ES-I3 (cell line): Measurements from ENCODE around the gene IMPDH1.

Experiments used
- H3K36me3 ChIP-seq: 2 replicates; pipeline ENCODE4 v1.6.1; 2013; ENCODE audit warnings: mild to moderate bottlenecking, low read length, control low read depth, moderate library complexity; ENCODE audit not compliant: insufficient read depth
- H3K4me1 ChIP-seq: 2 replicates; pipeline ENCODE4 v1.6.1; 2013; ENCODE audit warnings: mild to moderate bottlenecking, control low read depth, low read length; ENCODE audit not compliant: insufficient read depth
- H3K9ac ChIP-seq: 2 replicates; pipeline ENCODE4 v1.6.1; 2013; ENCODE audit warnings: low read depth, mild to moderate bottlenecking, low read length, moderate library complexity
- H3K9me3 ChIP-seq: 2 replicates; pipeline ENCODE4 v1.6.1; 2013; ENCODE audit warnings: mild to moderate bottlenecking, low read length, moderate library complexity; ENCODE audit not compliant: control insufficient read depth, insufficient read depth

IMPDH1 gene

DNA sequence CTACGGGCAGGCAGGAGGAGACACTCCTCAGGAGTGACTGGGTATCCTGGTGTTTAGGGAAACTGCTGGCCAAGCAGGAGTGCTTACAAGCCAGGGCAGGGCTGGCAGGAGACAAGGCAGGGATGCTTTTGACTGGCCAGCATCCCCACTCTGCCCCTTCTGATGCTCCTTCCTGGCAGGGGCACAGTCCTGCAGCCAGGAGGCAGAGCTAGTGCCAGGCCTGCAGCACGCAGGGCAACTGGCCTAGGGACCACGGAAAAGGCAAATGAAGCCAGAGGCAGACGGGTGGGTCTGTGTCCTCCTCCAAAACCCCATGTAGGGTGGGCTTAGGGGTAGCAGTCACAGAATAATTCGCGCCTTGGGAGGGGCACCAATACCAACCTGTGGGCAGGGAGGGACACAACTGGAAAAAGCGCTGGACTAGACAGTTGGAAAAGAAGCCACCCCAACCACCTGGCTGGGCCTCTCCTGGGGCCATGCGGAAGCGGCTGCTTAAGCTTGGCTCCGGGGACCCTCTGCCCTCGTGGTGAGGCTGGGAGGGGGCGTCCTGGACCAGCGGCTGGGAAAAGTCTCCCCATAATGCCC lies 4.8 kb downstream of the IMPDH1 start:
- peak overlapping the region; percentile 57; the same call in 1 of the 2 replicates for H3K9ac ChIP-seq
- H3K36me3 ChIP-seq, result no peaks in the 10 kb centered on the region; the same call in 1 of the 2 replicates
- H3K4me1 ChIP-seq, result peaks cover 23% of the 10 kb centered on the region; the same call in 1 of the 2 replicates
- H3K9me3 ChIP-seq, result no peaks in the 10 kb centered on the region

- no peak overlapping the region for H3K9ac ChIP-seq
- no peaks in the 10 kb centered on the region; the same call in 1 of the 2 replicates for H3K36me3 ChIP-seq
- H3K4me1 ChIP-seq, result peaks cover 23% of the 10 kb centered on the region; the same call in 1 of the 2 replicates
- no peaks in the 10 kb centered on the region for H3K9me3 ChIP-seq
Observed at GRCh38 chr7:128404143-128404681, 5.6 kb downstream of the IMPDH1 start.

- peaks cover 18% of the 10 kb centered on the region; the same call in 1 of the 2 replicates for H3K4me1 ChIP-seq
Observed at GRCh38 chr7:128403676-128404075, 6.1 kb downstream of the IMPDH1 start.

GRCh38 chr7:128402356-128402755 lies 7.4 kb downstream of the IMPDH1 start:
- peaks cover 13% of the 10 kb centered on the region; the same call in 1 of the 2 replicates for H3K4me1 ChIP-seq
- H3K9me3 ChIP-seq, result no peaks in the 10 kb centered on the region
- H3K36me3 ChIP-seq, result no peaks in the 10 kb centered on the region; the same call in 1 of the 2 replicates
- no peak overlapping the region for H3K9ac ChIP-seq

More at GRCh38 chr7:128403676-128404075, 6.1 kb downstream of the IMPDH1 start:
- Histone ChIP-seq H3K36me3 (no peaks in the 10 kb centered on the region; the same call in 1 of the 2 replicates), H3K9me3 (no peaks in the 10 kb centered on the region), H3K9ac (no peak overlapping the region)

DNA sequence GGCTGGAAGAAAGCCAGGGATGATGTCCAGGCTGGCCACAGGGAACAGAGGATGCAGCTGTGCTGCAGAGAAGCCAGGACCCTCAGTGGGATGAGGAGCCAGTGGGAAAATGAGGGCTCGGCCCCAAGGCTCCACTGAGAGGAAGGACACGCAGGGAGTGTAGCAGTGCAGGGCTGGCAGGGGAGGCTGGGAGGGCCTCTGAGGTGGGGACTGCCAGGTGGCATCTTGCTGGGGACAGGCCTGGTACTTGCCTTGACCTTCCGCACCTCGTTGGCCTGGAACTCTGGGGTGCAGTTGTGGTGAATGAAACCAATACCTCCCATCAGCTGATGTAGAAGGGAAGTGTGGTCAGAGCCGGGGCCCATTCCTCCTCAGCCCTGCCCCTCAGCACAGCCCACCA lies 9.2 kb downstream of the IMPDH1 start:
- H3K4me1 ChIP-seq, result peaks cover 13% of the 10 kb centered on the region; the same call in 1 of the 2 replicates
- no peaks in the 10 kb centered on the region for H3K9me3 ChIP-seq
- H3K36me3 ChIP-seq, result no peaks in the 10 kb centered on the region; the same call in 1 of the 2 replicates
- no peak overlapping the region for H3K9ac ChIP-seq

- Histone ChIP-seq H3K9me3 (no peaks in the 10 kb centered on the region), H3K36me3 (no peaks in the 10 kb centered on the region; the same call in 1 of the 2 replicates), H3K9ac (no peak overlapping the region), H3K4me1 (peaks cover 11% of the 10 kb centered on the region; the same call in 1 of the 2 replicates)
Observed at GRCh38 chr7:128399991-128400390, 9.8 kb downstream of the IMPDH1 start.

- Histone ChIP-seq H3K4me1 (no peaks in the 10 kb centered on the region), H3K36me3 (no peaks in the 10 kb centered on the region; the same call in 1 of the 2 replicates), H3K9me3 (no peaks in the 10 kb centered on the region), H3K9ac (no peak overlapping the region)
Observed at GRCh38 chr7:128398841-128399135, 11.0 kb downstream of the IMPDH1 start.

- no peaks in the 10 kb centered on the region; the same call in 1 of the 2 replicates for H3K36me3 ChIP-seq
Observed at GRCh38 chr7:128398016-128398840, 11.6 kb downstream of the IMPDH1 start.

DNA sequence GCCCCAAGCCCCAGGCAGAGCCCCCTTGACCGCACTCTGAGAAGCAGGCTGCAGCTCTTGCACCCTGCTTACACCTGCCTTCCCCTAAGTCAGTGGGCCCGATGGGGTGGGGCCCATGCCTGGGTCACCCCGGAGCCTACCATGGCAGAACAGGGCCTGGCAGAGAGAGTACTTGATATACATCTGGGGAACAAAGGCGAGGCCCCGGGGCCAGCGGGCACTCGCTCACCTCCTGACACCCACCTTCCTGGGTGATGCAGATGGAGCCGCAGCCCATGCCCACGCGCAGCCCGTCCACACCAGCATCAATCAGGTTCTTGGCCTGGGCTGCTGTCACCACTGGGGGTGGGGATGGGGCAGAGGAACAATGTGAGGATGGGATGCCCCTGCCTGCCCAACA lies 13.4 kb downstream of the IMPDH1 start:
- Histone ChIP-seq H3K9ac (no peak overlapping the region), H3K36me3 (no peaks in the 10 kb centered on the region; the same call in 1 of the 2 replicates), H3K9me3 (no peaks in the 10 kb centered on the region), H3K4me1 (no peaks in the 10 kb centered on the region)

More at GRCh38 chr7:128398016-128398840, 11.6 kb downstream of the IMPDH1 start:
- Histone ChIP-seq H3K4me1 (no peaks in the 10 kb centered on the region), H3K9me3 (no peaks in the 10 kb centered on the region), H3K9ac (no peak overlapping the region)

DNA sequence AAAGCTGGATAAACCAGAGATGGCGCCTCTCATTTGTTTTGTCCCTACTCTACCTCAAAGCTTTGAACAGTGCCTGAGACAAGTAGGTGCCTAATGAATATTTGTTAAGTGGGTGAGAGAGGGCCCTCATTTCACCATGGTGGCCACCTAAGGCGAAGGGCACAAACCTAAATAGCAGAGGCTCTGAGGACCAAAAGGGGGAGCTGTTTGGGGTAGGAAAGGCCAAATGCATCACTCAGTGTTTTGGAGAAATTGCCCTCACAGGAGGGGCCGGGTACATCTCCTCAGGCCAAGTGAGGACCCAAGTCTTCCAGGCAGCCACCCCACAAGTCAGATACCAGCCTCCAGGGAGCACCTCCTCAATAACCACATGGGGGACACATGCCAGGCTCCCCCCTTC lies 14.0 kb downstream of the IMPDH1 start:
- H3K9ac ChIP-seq, result no peak overlapping the region
- no peaks in the 10 kb centered on the region for H3K9me3 ChIP-seq
- H3K4me1 ChIP-seq, result no peaks in the 10 kb centered on the region
- H3K36me3 ChIP-seq, result no peaks in the 10 kb centered on the region; the same call in 1 of the 2 replicates

DNA sequence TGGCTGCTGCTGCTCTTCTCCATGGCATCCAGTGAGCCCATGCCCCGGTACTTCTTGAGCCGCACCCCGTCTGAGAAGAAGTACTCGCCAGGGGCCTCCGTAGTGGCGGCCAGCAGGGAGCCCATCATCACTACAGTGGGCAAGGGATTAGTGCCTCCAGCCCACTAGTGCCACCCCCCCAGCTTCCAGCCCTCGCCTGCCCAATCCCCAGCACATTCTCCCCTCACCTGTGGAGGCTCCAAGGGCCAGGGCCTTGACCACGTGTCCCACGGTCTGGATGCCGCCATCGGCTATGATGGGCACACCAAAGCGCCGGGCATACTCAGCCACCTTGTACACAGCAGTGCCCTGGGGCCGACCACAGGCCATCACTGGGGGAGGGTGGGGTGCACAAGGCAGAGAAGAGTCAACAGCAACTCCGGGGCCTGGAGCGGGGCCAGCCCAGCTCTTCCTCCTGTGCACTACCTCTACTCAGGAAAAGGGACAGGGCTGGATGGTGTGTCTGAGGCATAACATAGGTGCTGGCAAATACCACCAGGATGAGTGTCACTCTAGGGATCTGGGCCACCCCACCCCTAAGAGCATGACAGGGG lies 14.8 kb downstream of the IMPDH1 start:
- Histone ChIP-seq H3K4me1 (no peaks in the 10 kb centered on the region), H3K9me3 (no peaks in the 10 kb centered on the region), H3K9ac (no peak overlapping the region), H3K36me3 (no peaks in the 10 kb centered on the region; the same call in 1 of the 2 replicates)

GRCh38 chr7:128393526-128394330 lies 16.1 kb downstream of the IMPDH1 start:
- no peaks in the 10 kb centered on the region for H3K4me1 ChIP-seq
- H3K36me3 ChIP-seq, result no peaks in the 10 kb centered on the region
- no peaks in the 10 kb centered on the region for H3K9me3 ChIP-seq
- H3K9ac ChIP-seq, result no peak overlapping the region

DNA sequence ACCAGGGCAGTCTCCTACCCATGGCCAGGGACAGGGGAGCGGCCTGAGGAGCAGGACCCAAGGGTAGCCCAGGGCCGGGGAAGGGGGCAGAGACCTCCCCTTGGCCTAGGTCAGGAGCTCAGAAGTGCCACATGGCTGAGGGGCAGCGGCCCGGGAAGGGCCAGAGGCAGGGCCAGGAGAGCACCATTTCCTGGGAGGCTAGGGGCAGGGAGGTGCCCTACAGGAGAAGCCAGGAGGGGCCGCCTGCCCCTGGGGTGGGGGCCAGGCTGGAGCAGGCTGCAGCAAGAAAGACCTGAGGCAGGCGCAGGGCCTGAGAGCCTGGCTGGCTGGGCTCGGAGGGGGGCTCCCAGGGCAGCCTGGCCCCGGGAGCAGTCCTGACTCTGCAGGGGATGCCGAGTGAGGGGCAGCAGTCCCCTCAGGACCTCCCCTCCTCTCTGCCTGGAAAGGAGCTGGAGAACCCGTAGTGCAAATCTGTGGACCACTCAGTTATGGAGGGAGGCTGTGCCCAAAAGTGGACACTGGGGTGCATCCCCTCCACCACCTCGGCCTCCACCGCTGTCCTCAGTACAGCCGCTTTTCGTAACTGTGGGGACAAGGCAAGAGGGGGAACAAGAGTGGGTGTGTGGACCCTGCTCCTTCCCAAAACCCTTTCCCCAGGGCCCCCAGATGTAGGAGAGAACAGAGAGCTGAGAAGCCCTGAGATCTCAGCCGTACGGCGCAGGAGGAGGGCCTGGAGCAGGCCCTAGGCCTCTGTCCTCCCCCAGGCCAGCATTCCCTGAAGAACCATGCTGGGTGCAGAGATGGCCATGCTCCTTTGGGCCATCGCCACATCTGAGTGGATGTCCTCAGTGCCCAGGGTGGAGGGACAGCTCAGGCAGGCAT lies 17.1 kb downstream of the IMPDH1 start:
- no peaks in the 10 kb centered on the region for H3K36me3 ChIP-seq
- no peaks in the 10 kb centered on the region for H3K4me1 ChIP-seq
- no peaks in the 10 kb centered on the region for H3K9me3 ChIP-seq
- no peak overlapping the region for H3K9ac ChIP-seq
